HG03095 (cell line): ENCODE results near the gene STEAP3.
"Not testable (repeated sequence)": the region's sequence is repeated elsewhere in the genome, so short reads cannot be mapped to it uniquely, and the experiment has no call there.

Source experiments
- ATAC-seq: cut with Tn5 transposase; IDR thresholded peaks from one replicate; pipeline ENCODE4 v1.9.1; 2021; ENCODE audit warnings: moderate library complexity; ENCODE audit not compliant: unreplicated experiment

STEAP3 gene

GRCh38 chr2:119260646-119261492 lies 37.2 kb downstream of the STEAP3 start:
- ATAC-seq = no peak

- no peak for ATAC-seq
Observed at GRCh38 chr2:119261493-119262225, 38.0 kb downstream of the STEAP3 start.

- ATAC-seq = no peak
Observed at GRCh38 chr2:119263025-119263424, 39.4 kb downstream of the STEAP3 start.

- no peak for ATAC-seq
Observed at GRCh38 chr2:119263656-119264055, 40.0 kb downstream of the STEAP3 start.

GRCh38 chr2:119264781-119265692 lies 41.4 kb downstream of the STEAP3 start:
- peak; percentile 98 for ATAC-seq

GRCh38 chr2:119265693-119266066 lies 42.0 kb downstream of the STEAP3 start:
- ATAC-seq = no peak

- ATAC-seq = no peak
Observed at GRCh38 chr2:119266091-119266589, 42.5 kb downstream of the STEAP3 start.

GRCh38 chr2:119267604-119268003 lies 44.0 kb downstream of the STEAP3 start:
- no peak for ATAC-seq

GRCh38 chr2:119276864-119277263 lies 53.2 kb downstream of the STEAP3 start:
- ATAC-seq = no peak

GRCh38 chr2:119278385-119278784 lies 54.8 kb downstream of the STEAP3 start:
- ATAC-seq = not testable (repeated sequence)

- ATAC-seq = no peak
Observed at GRCh38 chr2:119278946-119279345, 55.3 kb downstream of the STEAP3 start.

- ATAC-seq = no peak
Observed at GRCh38 chr2:119279666-119280065, 56.0 kb downstream of the STEAP3 start.

- ATAC-seq = no peak
Observed at GRCh38 chr2:119280680-119281079, 57.0 kb downstream of the STEAP3 start.

- ATAC-seq = no peak
Observed at GRCh38 chr2:119282146-119282995, 58.7 kb downstream of the STEAP3 start.

GRCh38 chr2:119282996-119283511 lies 59.4 kb downstream of the STEAP3 start:
- no peak for ATAC-seq

- no peak for ATAC-seq
Observed at GRCh38 chr2:119283873-119284331, 60.3 kb downstream of the STEAP3 start.

- no peak for ATAC-seq
Observed at GRCh38 chr2:119286661-119287060, 63.0 kb downstream of the STEAP3 start.

GRCh38 chr2:119288576-119288975 lies 64.9 kb downstream of the STEAP3 start:
- no peak for ATAC-seq

- no peak for ATAC-seq
Observed at GRCh38 chr2:119289093-119289492, 65.5 kb downstream of the STEAP3 start.

GRCh38 chr2:119289642-119290041 lies 66.0 kb downstream of the STEAP3 start:
- no peak for ATAC-seq
